Fibroblast of skin of left biceps (primary cell): ENCODE data around the gene CTBS.
"Not testable (repeated sequence)": the region's sequence is repeated elsewhere in the genome, so short reads cannot be mapped to it uniquely, and the experiment has no call there.

Source experiments
- DNase-seq, 2 experiments: peaks; one replicate each; pipeline ENCODE4 v3.0.0-alpha.2; 2013; ENCODE audit warnings: low read depth in 2 of 2

Gene CTBS

DNA sequence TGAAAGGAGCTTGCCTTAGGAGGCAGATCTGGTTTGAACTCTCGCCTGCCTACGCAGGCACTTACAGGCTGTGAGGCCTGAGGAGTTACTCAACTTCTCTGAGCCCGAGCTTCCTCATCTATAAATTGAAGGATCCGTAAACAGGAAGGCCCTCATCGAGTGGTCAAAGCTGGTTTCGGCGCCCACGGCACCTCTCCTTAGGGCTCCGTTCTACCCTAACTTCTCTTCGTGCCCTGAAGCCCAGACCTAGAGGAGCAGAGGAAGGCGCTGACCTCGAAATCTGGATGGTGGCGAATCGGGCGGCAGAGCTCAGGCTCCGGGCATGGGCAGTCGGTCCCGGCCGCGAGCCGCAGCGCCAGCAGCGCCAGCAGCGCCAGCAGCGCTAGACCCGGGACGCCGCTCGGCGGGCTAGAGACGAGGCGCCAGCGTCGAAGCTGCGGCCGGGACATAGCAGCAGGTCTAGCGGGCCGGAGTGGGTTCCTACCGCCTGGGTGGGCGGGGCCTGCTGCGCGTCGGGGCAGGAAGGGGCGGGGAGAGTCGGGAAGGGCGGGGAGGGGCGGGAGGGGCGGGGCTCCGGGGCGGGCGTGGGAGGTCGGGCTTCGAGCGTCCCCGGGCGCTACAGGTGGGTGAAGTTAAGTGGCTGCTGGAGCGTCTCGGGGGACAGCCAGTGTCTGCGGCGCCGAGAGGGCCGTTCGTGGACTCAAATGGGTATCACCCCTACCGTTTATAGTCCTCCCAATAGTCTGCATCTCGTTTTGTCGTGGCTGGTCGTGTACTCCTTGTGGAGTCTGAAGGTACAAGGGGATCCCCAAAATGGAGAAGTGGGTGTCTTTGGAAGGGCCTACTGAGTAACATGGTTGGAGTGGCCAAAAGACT, at the start of gene CTBS:
CTBS (minus strand) TSS at position 474 of the 876 bp plus-strand sequence; CDS start at position 449, 25 bp downstream.
- peak; percentile 51 to 56 for DNase-seq

- DNase-seq = no peak
These were observed 47.3 kb upstream of the CTBS start for GRCh38 chr1:84621553-84621952.

GRCh38 chr1:84620720-84621313, 46.6 kb upstream of the CTBS start:
- DNase-seq = peak; percentile 41 to 48

DNA sequence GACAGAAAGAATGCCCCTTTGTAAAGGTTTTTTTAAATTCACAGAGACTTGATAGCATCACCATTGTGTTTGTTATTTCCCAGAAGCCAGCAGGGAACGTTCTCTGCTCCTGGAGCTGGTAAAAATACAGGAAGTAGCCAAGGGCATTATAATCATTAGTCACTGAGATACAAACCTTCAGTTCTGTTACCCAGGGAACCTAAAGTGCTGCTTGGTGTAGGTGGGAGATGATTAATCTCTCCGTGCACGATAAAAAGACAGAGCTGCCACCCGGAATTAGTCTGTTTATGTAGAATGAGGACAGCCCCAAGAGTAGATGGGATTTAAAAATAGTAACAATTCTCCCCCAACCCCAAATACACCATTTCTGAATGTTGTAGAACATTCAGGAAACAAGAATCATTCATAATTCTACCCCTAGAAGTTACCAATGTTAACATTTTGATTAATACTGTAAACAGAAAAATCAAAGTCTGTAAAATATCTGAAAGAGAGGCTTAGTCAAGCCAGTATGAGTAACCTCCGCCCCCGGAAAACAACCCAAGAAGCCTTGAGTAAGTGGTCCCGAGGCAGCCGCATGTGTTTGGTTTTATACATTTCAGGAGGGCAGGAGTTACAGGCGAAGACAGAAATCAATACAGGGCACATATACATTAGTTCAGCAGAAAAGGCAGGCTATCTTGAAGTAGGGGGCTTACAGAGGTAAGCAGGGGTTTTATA, 45.3 kb upstream of the CTBS start:
- no peak for DNase-seq

DNA sequence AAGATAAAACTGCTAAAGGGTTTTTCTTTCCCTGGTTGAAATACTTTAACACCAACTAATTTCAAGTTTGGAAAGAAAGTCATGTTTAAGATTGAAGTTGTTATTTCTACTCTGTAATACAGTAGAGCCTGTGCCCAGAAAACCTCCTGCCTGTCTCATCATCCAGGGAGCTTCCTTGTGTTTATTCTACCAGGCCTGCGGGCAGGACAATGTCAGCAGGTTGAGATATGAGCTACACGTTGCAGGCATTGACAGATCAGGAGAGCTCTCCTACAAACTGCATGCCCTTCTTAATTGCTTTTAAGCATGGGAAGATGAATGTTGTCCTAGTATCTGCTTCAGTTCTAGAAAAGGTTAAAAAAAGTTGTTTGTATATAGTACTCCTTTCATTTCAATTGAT, 43.1 kb upstream of the CTBS start:
- DNase-seq = no peak

DNA sequence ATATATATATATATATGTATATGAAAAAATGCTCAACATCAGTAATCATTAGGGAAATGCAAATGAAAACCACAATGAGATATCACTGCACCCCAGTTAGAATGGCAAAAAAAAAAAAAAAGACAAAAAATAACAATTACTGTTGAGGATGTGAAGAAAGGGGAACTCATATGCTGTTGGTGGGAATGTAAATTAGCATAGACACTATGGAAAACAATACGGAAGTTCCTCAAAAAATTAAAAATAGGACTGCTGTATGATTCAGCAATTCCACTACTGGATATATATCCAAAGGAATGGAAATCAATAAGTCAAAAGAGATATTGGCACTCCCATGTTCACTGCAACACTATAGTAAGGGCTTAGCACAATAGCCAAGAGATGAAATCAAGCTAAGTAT, 41.5 kb upstream of the CTBS start:
- no peak for DNase-seq

GRCh38 chr1:84613887-84614286, 39.6 kb upstream of the CTBS start:
- DNase-seq = no peak

DNA sequence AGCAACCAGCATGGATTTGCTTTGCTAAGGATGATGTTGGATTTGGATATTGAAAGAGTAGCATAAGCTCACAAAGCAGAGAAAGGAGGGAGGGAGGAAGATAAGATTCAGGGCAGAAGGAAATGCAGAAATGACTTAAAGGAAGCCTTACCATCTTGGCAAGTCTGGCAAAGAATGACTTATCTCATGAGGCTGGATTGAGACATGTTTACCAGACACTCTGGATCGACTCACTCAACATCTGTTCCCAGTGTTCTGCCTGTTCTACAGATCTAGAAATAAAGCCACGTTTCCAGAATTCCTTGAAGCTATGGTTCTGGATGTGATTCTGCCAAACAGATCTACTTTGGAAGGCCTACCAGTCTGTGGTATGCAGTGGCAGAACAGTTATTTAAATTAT, 38.8 kb upstream of the CTBS start:
- DNase-seq = no peak

DNA sequence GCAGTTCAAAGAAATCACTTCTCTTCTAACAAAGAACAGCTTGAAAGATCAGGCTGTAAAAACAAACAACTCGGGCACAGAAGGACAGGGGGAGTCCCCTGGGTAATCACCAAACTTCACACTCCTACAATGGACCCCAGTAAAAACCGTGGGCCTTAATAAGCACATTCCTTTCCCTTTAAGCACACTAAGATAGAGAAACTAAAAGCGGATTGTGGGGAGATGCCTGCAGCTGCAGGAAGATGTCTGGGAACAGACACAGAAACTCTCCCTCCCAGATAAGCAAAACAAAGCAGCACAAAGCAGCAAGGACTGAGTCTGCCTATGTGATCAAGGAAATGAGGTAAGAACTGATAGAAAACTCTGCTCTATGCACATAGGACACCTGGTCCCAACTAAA, 37.6 kb upstream of the CTBS start:
- no peak for DNase-seq

- no peak for DNase-seq
These were observed 36.9 kb upstream of the CTBS start for GRCh38 chr1:84611091-84611490.

DNA sequence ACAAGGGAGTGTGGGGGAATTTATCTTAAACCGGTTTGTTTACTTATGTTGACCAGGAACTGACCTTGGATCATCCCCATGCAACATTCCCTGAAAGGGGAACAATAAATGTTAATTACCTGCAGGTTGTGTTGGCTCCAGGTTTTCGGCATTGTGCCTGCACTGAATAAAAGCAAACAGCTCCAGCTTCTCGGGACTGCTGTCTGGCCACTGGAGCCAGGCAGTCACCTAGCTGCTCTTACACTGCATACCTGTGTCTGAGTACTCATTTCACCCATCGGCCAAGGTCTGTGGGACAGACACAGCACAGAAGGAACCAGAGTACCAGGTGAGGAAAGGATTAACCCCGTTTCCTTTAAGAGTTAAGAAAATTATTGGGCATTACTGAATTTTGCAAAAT, 32.7 kb upstream of the CTBS start:
- no peak for DNase-seq

GRCh38 chr1:84605157-84605556, 30.9 kb upstream of the CTBS start:
- no peak for DNase-seq

DNA sequence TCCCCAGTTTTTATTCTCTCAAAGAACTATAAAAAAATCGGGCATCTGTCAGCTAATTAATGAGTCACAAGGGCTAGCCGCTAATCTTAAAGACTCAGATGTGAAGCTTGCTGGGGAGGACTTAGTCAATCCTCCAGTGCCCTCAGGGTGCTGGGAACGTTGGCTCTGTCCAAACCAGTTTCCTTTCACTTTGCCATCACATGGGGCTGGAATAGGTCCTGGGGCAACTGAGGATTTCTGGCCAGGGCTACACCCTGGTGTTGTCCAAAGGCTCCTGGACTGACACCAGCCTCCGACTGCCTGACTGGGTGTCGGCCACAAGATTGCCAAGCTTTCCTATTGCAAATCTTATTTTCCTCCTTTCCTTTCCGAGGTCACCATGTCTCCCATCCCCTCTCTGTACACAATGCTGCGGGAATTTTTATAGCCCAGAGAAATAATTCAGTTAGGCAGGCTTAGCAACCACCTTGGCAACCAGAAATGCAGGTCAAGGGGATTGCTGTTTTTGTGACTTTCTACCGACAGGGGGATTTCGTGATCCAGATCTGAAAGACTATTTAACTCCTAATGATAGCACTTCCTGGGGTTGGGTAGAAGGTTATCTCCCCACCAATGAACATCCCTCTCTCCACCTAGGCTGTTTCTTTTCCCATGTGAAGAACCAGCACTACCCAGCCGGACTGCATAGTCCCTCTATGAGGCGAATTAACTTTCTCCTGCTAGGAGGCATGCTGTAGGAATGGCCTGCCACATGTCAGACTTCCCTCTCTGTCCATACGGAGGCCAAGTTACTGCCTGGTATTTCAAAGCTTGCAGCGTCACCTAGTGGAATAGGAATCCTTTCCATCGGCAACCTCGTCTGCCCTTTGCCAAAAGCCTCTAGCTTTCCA, 29.9 kb upstream of the CTBS start:
- DNase-seq = no peak

DNA sequence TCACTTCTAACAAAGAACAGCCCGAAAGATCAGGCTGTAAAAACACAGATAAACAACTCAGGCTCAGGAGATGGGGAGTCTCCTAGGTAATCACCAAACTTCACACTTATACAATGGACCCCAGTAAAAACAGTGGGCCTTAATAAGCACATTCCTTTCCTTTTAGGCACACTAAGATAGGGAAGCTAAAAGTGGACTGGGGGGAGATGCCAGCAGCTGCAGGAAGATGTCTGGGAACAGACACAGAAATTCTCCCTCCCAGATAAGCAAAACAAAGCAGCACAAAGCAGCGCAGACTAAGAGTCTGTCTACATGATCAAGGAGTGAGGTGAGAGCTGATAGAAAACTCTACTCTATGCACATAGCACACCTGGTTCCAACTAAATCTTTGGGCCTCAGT, 29.0 kb upstream of the CTBS start:
- DNase-seq = no peak

DNA sequence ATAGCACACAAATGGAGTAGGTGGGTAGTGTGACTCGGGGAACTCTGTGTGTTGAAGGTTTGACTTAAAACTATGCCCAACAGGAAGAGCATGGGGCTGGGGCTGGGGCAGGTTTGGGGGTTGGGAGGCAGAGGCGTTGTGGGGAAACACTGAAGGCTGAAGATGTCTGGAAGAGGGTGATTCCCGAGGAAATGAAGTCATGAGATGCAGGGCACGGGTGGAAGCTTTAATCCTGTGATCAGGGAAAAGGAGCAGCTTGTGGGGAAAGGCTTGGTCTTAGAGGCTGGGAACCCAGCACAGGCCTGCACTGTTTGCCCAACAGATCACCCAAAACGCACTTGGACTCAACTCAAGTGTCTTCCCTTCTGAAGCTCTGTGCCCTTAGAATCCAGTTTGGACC, 26.6 kb upstream of the CTBS start:
- DNase-seq = no peak

DNA sequence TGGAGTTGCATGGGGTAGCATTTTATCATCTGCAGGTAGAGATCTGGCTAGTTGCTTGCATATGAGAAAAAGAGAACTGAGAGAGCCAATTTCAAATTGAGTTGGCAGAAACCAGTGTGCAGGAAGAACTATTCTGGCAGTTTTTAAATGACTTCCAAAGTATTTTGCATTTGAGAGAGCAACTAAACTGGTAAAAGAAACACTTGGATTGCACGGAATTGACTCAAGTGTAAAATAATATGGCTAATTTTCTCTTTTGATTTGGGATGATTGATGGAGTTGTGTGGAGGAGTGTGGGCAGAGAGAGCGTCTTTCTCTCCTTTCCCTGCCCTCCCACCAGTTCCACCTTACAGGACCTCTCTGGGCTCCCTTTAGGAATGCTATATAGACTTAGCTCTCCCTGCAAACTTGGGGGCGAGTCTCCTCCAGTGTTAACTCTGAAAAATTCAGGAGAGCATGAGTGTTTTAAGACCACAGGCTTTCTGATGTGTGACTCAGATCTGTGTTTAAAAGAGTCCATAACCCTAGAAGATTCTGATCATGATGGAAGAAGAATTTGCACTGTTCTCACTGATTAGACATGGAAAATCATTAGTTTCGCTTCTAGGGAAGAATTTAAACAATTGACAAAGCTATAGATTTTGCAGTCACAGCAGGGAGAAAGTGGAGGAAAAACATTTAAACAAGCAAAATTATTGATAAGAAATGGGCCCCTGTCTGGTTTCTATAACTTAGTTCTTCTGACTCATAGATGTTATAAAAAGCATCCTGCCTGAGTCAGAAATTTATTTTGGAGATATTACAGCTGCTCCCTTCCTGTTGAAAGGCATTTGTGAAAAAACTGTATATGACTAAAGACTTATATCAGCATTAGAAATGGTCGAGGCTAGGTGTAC, 24.9 kb upstream of the CTBS start:
- DNase-seq = peak; percentile 64 to 66

GRCh38 chr1:84598418-84598817, 24.2 kb upstream of the CTBS start:
- DNase-seq = no peak

DNA sequence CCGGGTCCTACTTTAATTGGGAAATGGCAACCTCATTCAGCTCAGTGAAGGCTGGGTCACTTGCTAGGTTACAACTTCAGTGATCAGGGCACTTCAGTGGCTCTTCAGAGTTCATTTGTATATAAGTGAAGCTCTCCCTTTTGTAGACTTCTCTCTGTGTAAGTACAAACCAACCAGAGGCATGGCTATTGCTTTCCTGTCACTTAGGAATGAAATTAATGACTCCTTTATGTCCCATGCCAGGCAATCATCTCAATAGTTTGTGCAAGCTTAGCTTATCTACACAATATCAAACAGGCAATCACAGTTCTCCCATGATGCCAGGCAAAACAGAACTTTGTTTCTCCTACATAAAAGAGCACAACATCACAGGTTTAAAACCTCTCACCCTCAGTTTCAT, 22.8 kb upstream of the CTBS start:
- no peak for DNase-seq

DNA sequence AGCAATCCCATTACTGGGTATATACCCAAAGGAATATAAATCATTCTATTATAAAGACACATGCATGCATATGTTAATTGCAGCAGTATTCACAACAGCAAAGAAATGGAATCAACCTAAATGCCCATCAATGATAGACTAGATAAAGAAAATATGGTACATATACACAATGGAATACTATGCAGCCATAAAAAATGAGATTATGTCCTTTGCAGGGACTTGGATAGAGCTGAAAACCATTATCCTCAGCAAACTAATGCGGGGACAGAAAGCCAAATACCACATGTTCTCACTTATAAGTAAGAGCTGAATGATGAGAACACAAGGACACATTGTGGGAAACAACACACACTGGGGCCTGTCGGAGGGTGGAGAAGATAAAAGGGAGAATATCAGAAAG, 20.7 kb upstream of the CTBS start:
- DNase-seq = not testable (repeated sequence)

- DNase-seq = no peak
These were observed 12.9 kb upstream of the CTBS start for GRCh38 chr1:84587099-84587498.

DNA sequence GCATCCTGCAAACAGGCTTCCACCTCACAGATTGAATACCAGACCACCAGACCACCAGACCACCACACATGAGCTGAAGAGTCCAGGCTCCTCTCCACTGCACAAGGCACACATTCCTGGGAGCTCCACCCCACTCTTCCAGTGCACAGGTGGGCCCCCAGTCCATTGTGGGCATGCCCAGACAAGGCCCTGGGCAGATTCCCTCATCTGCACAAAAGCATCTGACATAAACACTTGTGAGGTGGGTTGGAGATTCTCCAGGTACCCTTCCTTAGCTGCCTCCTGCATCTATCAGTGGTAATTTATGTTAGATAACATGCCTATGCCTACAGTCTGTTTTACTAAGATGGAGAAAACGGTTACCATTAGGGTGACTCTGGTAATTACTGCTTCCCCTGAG, 11.6 kb upstream of the CTBS start:
- no peak for DNase-seq
